ENCODE measurements around the gene STN1. TPM values are rescaled to one million over a fixed set of nuclear protein-coding genes. Genes with fewer than 3 reads are reported as not detected.

The STN1 gene
- total and polyA plus RNA-seq, 2 of the 4 experiments (the other 2 are of a cell fraction): 17.8 to 32.3 TPM

GRCh38 chr10:103923502-103923901 lies 5.5 kb upstream of the STN1 start:
- no TSS peak for BruUV-seq (replicated peaks)
- Histone ChIP-seq H2BK5ac (ENCODE audit: low read depth, low read length, poor library complexity, severe bottlenecking) (no peak overlapping the region), H4K8ac (ENCODE audit: low read depth in 2 of 2, low read length in 2 of 2) (no peak overlapping the region), H3K9me1 (ENCODE audit: insufficient read depth, low read length) (no peaks in the 10 kb centered on the region), H3K27ac (ENCODE audit: insufficient read depth, low read length) (no peak overlapping the region), H3K4me3 (ENCODE audit: insufficient read depth, low read depth, low read length) (no peak overlapping the region), H2AK9ac (replicated peaks; ENCODE audit: low read depth, low read length, poor library complexity) (no peak overlapping the region), H3K79me1 (ENCODE audit: low read depth in 1 of 2, low read length in 2 of 2) (no peaks in the 10 kb centered on the region), H4K91ac (ENCODE audit: insufficient read depth, low read depth, low read length) (no peak overlapping the region), H2AFZ (replicated peaks; ENCODE audit: low read length, poor library complexity) (no peak overlapping the region), H2BK20ac (ENCODE audit: low read depth, low read length) (no peak overlapping the region), H3K4me2 (ENCODE audit: low read depth, low read length) (no peak overlapping the region), H2BK15ac (ENCODE audit: low read depth, low read length) (no peak overlapping the region), H3K36me3 (ENCODE audit: control insufficient read depth, insufficient read depth, low read length) (no peaks in the 10 kb centered on the region), H2BK120ac (ENCODE audit: low read depth, low read length) (no peak overlapping the region), H3K27me3 (ENCODE audit: control insufficient read depth, insufficient read depth, low read length) (no peaks in the 10 kb centered on the region), H4K20me1 (ENCODE audit: insufficient read depth, low read length) (no peaks in the 10 kb centered on the region), H3K4ac (ENCODE audit: low read depth, low read length) (no peak overlapping the region), H3K4me1 (ENCODE audit: control insufficient read depth, insufficient read depth, low read length) (no peaks in the 10 kb centered on the region; the same call in 1 of the 2 replicates), H4K5ac (ENCODE audit: low read depth, low read length) (no peak overlapping the region), H3K14ac (replicated peaks; ENCODE audit: low read depth, low read length) (no peak overlapping the region), H3K56ac (ENCODE audit: extremely low read depth, insufficient read depth, low read length) (no peak overlapping the region), H3K9ac (ENCODE audit: low read depth, low read length) (no peak overlapping the region), H3K18ac (ENCODE audit: low read depth, low read length) (no peak overlapping the region), H2AK5ac (ENCODE audit: low read depth, low read length) (no peak overlapping the region), H3K9me3 (ENCODE audit: control insufficient read depth, insufficient read depth, low read length) (no peaks in the 10 kb centered on the region), H3K23ac (ENCODE audit: low read depth, low read length) (no peak overlapping the region)
- 40% methylated on average over 1 of the region's 3 CpGs; no CpG with 5 or more reads in 1 of the 2 experiments for WGBS, 2 experiments (ENCODE audit: extremely low coverage in 2 of 2, insufficient read length in 1 of 2)
- ATAC-seq (ENCODE audit: low read depth): no peak
- POLR2A ChIA-PET (ENCODE audit: unreplicated experiment): no interaction called here
- no peak for DNase-seq
- intact Hi-C loops (cut with micrococcal nuclease): no loop called here
- TF ChIP-seq RCOR1 (IDR thresholded peaks at IDR 0.05; ENCODE audit: insufficient replicate concordance, low read length) (no peak), NFE2L2 (IDR thresholded peaks at IDR 0.05; ENCODE audit: low read depth, low read length) (no peak), CHD1 (IDR thresholded peaks at IDR 0.05; ENCODE audit: low read depth, low read length) (no peak)
- in situ Hi-C loops (cut with MboI; ENCODE audit: low sequenced_read_pairs): no loop called here
- CTCF ChIA-PET: no interaction called here
- dilution Hi-C loops (cut with HindIII; ENCODE audit: low sequenced_read_pairs, unreplicated experiment): no loop called here

All from IMR-90 (cell line).